ENCODE data around the gene TBC1D20.
"Not testable (repeated sequence)": the region's sequence is repeated elsewhere in the genome, so short reads cannot be mapped to it uniquely, and the experiment has no call there.

The TBC1D20 gene

DNA sequence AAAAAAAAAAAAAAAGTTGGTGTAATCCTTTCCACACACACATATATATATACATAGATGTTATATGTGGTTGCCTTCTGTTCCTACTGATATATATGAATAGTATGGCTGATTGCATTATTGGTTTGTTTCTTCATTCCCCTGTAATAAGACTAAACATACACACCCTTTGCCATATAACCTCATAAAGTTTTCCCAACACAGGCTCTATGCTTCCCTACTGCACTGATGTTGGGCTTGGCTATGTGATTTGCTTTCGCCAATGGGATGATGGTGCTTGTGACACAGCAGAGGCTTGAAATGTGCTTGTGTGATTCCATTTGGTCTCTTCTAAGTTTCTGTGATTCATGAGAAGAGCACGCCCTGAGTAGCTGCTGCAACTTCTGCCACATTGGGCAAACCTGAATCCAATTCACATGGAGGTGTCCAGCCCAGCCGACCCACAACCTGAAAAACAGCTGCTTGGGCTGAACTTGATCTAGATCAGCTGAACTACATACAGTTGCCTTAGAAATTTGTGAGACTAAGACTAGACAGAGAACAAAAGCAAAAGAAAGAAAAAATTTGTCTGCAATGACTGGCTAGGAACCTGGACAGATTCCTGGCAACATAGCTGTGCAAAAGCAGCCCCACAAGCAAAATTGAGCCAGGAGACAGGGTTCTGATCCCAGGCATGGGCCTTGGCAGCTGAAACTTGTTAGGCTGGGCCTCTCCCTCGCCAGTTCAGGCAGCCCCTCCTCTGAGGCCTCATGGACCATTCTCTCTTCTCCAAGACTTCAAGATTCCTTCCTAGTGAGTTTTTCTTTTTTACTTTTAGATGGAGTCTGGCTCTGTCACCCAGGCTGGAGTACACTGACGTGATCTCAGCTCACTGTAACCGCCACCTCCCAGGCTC is 13.4 kb upstream of the TBC1D20 start:
- no peak for DNase-seq (ENCODE audit: low spot score)

DNA sequence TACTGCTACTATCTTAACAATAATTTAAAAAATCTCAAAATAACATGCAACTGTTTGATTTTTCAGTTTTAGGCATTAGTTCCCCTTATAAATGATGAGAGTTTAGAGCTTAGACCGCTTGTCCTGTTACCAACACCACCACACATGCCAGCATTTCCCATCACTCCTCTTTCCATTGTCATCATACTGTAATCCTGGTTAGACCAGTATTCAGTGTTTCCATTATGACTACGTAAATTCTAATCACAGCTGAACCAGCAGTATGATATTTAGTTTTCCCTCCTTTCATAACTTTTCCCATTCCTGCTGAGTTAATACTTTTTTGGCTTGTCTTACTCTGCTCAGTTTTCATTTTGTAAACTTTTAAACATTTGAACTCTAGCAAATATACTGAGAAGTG is 12.2 kb upstream of the TBC1D20 start:
- DNase-seq (ENCODE audit: low spot score) = no peak

DNA sequence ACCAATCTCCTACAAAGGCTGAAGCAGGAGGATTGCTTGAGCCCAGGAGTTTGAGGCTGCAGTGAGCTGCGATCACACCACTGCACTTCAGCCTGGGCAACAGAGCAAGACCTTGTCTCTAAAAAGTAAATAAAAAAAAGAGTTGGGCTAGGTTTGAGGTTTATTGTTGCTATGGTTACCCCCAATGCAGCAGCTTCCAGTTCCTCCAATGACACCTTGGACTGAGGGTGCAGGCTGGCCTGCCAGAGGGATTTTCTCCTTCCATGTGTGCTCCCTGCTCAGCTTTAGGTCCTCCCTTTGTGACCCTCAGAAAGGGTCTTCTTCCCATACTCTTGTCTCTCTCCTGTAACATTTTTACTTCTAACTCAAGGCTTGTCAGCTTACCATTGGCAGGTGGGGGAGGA is 10.6 kb upstream of the TBC1D20 start:
- DNase-seq (ENCODE audit: low spot score) = no peak

DNA sequence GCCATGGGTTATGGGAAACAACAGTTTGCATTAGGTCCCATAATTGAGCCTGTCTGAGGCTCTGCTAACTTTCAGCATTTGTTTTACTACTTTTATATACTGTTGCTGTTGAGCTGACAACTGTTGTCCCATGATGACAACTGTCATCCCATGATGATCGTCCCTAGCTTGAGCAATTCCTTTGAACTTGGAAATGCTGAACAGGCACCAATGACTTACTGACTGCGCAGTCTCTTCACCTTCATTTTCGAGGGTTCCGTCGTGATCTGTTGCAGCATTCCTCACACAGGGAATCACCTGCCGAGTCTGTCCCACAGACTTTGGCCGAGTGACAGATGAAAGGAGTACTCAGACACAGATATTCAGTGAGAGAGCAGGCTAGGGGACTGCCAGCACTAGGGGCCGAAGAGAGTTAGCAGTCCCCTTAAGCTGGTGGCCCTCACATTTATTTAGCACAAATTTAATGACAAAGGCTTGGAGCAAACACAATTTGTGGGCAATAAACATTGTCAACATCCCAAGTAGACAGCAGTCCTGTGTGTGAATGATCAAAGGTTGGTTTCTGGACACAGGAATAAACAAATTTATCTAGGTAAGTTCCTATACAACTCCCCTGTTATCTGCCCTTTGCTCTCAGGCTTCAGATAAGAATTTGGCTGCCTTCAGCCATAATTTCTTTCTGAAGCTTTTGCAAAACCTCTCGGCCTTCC is 10.0 kb upstream of the TBC1D20 start:
- DNase-seq (ENCODE audit: low spot score) = no peak

DNA sequence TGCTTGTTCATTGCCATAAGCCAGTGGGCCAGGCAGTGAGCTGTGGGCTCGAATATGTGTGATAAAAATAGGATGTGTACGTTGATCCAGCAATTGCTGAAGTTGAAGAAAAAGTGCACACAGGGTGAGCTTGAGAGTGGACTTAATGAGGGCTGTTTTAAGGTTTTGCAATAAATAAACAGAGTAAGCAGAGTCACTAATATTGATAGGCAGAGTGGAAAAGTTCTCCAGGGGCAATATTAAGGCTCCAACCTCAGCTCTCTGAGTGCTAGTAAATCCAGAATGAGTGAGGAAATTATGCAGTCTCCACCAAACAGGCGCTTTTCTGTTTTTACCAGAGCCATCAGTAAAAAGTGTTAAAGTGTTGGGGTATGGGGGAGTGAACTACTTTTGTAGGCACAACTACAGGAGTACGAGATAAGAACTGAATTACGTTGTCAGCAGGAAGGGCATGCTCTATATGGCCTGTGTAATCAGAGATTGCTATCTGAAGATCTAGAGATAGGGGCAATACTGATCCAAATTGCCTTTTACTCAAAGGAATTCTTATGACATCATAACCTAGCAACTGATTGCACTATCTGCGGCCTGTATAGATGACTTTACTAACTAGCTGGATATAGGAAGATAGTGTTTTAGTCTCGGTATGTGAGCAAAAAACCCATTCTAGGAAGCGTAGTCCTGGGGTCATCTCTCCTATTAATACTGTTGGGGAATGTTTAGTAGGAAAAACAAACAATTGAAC is 7.6 kb upstream of the TBC1D20 start:
- DNase-seq (ENCODE audit: low spot score) = no peak

DNA sequence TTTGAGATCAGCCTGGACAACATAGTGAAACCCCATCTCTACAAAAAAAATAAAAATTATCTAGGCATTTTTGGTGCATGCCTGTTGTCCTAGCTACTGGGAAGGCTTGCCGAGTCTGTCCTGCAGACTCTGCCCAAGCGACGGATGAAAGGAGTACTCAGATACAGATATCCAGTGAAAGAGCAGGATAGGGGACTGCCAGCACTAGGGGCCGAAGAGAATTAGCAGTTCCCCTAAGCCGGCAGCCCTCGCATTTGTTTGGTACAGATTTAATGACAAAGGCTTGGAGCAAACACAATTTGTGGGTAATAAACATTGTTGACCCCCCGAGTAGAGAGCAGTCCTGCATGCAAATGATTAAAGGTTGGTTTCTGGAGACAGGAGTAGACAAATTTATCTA is 5.4 kb upstream of the TBC1D20 start:
- no peak for DNase-seq (ENCODE audit: low spot score)

DNA sequence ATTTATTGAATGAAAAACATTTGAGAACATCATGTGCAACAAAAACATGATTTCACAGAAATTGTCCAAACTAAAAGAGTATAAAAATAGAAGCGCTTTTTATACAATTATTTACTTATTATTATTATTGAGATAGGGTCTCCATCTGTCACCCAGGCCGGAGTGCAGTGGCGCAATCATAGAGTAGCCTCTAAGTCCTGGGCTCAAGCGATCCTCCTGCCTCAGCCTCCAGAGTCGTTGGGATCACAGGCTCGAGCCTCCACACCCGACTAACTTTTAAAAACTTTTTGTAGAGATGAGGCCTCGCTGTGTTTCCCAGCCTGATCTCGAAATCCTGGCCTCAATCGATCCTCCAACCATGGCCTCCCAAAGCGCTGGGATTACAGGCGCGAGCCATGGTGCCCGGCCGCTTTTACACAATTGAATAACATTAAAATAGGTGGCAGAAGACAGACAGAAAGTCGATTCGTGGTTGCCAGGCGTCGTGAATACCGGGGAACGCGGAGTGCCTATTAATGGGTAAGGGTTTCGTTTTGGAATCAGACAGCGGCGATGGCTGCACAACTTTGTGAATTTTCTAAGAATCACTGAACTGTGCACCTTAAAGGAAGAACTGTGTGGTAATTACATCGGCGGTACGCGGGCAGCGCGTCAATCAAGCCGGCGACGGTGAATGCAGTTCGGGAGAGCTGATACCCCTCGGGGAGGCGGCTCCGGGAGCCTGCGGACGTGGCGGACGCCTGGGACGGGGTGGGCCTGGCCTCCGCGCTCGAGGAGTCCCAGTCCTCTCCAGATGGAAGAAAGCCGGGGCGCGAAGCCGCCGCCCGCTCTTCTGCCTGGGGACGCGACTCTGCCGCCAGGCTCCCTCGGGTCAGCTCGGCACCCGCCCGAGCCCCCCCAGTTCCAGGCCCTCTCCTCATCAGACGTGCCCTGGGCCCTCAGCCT is 807 bp downstream of the TBC1D20 start:
- DNase-seq (ENCODE audit: low spot score) = peak; percentile 77

DNA sequence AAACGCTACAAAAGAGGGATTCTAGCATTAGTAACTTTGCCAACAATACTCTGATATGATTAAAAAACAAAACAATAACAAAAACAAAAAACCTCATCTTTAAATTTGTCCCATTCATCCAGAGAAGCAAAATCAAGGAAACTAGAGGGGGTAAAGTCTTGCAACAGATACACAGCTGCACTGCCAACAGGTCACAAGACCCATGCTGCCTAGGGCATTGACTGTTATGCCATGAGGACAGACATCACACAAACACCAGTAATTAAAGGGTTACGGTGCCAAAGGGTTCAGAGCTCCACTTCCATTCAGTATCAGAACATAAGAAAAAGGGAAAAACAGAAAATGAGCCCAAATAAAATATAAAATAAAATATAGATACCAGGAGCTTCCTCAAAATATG is 1.6 kb downstream of the TBC1D20 start:
- no peak for DNase-seq (ENCODE audit: low spot score)

DNA sequence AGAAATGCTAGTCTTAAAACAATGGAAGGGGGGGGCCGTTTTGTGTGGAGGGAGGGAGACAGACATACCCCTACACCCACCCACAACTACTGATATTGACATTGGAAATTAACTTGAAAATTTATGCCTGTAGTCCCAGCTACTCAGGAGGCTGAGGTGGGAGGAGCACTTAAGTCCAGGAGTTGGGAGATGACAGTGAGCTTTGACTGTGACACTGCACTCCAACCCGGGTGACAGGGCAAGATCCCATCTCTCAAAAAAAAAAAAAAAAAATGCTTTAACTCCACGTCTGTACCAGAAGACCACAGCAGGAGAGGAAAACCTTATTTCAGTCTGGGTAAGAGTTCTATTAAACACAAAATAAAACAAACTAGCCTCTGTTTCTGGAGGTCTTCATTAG is 2.2 kb downstream of the TBC1D20 start:
- no peak for DNase-seq (ENCODE audit: low spot score)

DNA sequence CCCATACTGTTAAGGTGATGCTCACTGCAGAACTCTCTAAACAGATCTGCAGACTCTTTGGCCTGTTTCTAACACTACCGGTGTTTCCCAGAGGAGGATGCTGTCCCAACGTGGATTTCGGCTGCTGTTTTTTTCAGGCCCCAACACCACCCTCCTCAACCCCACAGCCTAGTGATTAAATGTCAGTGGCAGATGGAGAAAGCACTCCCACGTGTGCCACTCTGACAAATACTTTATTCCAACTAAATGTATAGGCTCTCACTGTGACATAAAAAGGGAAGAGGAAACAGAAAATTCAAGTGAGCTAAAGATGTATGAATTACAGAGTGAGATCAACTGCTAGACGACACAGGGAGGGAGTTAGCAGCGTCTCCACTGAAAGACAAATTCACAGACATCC is 3.6 kb downstream of the TBC1D20 start:
- no peak for DNase-seq (ENCODE audit: low spot score)

DNA sequence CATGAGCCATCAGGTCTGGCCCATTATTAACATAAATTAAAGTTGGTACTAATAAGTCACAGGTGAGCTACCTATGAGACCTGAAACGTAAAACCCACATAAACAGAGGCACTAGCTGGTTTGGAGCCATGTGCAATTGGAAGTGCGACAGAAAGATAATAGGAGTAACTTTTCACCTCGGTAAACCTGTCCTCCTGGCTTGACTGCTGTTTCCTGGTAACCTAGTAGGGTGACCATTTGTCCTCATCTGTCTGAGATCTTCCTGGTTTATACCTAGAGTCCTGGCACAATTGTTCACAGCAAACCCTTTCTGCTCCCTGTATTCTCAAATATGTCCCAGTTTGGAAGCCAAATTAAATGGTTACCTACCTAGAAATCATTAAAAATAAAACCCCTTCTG is 7.4 kb downstream of the TBC1D20 start:
- DNase-seq (ENCODE audit: low spot score) = no peak

DNA sequence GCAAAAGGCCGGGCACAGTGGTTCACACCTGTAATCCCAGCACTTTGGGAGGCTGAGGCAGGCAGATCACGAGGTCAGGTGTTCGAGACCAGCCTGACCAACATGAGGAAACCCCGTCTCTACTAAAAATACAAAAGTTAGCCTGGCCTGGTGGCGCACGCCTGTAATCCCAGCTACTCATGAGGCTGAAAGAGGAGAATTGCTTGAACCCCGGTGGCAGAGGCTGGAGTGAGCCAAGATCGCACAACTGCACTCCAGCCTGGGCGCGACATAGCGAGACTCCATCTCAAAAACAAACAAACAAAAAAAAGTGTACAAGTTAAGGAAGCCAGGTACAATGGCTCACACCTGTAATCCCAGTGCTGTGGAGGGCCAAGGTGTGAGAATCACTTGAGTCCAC is 10.3 kb downstream of the TBC1D20 start:
- not testable (repeated sequence) for DNase-seq (ENCODE audit: low spot score)

DNA sequence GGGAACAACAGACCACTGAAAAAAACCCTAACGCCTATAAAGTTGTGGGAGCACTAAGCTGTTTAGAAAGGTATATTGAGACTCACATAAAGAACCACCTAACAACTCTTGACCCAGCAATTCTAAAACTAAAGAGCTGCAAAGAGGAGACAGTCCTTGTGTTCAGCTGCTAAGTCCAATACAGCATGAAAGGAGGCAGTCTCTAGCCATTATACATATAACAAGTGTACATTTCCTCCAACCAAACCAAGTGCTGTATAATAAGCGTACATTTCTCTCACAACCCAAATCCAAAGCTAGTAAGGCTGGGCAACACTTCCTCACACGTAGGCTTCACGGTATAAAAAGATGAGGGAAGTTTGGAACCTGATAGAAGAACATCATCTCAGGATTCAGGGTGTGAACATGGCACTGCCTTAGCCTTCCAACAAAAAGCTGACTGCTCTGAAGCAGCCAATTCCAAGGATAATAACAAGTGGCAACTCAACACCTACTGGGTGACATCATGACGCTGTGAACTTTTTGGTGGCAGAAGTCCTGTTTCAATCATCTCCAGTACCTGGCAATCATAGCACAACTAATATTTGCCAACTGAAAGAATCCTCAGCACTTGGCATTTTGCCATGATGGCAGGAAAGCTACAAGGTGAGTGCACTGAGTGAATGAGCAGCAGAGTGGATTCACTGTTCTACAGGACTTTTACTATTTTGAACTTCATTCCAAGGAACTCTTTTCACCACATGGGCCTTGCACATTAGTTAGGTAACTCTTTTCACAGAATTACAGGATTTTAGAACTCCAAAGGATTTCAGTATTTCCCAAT is 16.6 kb downstream of the TBC1D20 start:
- DNase-seq (ENCODE audit: low spot score) = no peak

DNA sequence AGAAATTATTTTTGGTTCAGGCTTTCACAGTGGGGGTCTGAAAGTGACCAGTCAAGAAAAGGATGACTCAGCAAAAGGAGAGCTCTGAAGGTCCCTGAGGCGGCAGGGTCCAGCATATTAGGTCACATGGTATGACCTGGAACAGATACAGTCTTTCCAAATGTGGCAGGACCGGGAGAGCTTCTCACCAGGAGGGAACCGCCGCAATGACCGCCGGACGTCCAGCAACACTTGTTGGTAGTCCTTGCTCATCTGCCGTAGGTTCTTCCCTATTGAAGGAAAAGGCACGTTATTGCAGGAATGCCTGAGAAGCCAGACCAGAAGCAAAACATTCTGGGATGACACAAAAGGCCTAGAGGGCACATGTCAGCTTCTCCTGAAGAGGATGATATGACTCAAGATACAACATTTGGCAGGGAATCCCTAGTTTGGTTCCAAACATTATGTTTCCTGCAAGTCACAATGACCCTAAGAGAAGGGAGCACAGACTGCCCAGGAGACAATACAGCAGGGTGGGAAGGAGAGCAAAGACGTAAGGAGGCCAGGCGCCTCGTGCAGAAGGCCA is 17.4 kb downstream of the TBC1D20 start:
- no peak for DNase-seq (ENCODE audit: low spot score)

DNA sequence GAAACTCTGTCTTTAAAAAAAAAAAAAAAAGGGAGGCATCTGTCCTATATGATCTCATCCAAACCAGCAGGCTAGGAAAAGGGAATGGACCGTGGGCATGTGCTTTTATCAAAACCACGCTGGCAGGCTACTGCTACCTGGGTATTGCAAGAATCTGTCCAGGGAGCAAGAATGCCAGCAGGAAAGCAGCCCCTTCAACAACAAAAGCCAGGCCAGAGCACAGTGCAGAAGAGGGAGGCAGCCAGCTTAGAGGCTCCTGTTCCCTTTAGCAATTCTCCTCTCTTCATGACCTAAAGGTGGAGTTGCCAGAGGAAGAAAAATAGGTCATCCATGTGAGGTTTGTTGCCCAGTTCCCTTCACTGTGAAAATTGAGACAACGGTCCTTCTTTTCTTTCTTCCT is 18.2 kb downstream of the TBC1D20 start:
- DNase-seq (ENCODE audit: low spot score) = no peak

DNA sequence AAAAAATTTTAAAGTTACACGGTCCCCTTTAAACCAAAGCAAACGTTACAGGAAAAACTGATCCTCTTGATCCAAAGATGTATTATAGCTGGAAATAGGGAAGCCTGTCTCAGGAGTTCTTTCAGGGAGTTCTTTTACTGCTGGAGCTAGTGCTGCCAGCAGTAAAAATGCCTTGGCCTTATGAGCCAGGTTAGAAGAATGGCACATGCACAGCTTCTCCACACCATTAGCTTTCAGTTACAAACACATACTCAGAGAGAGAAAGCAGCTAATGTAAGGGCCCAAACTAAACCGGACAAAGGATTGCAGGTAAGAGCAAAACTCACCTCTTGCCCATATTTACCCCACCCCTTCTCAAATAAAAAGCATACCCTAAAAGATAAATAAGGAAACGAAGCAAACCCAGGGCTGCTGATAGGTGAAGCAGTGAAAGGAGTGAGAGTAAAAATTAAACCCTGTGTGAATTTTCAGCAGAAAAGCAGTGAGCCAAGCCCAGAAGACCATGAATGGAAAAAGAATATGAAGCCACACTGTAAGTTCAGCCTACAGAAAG is 19.0 kb downstream of the TBC1D20 start:
- no peak for DNase-seq (ENCODE audit: low spot score)

DNA sequence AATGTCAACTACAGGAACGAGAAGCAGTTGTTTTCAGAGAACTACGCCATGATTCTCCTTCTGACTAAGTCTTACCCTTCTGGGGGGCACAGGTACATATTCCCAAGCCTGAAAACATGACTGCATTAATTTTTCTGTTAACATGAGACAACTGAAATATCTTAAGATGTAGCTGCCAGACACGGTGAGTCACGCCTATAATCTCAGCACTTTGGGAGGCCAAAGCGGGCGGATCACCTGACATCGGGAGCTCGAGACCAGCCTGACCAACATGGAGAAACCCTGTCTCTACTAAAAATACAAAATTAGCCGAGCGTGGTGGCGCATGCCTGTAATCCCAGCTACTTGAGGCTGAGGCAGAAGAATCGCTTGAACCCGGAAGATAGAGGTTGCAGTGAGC is 21.7 kb downstream of the TBC1D20 start:
- no peak for DNase-seq (ENCODE audit: low spot score)

DNA sequence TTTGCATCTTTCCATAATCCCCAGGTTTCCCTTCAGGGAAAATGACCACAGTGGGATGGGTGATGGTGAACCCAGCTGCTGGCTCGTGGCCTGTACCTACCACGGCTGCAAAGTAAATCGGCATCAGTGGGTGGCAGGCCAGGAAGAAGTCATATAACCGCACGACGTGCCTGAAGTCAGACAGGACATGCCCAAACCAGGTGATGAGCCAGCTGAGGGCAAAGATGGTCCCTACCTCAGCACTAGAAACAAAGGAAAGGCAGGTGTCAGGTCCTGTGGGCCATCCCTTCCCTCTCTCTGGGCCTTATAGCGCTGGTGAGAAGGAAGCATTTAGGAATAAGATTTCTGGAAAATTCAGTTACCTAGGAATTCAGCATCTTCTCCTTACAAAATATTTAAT is 22.2 kb downstream of the TBC1D20 start:
- no peak for DNase-seq (ENCODE audit: low spot score)

DNA sequence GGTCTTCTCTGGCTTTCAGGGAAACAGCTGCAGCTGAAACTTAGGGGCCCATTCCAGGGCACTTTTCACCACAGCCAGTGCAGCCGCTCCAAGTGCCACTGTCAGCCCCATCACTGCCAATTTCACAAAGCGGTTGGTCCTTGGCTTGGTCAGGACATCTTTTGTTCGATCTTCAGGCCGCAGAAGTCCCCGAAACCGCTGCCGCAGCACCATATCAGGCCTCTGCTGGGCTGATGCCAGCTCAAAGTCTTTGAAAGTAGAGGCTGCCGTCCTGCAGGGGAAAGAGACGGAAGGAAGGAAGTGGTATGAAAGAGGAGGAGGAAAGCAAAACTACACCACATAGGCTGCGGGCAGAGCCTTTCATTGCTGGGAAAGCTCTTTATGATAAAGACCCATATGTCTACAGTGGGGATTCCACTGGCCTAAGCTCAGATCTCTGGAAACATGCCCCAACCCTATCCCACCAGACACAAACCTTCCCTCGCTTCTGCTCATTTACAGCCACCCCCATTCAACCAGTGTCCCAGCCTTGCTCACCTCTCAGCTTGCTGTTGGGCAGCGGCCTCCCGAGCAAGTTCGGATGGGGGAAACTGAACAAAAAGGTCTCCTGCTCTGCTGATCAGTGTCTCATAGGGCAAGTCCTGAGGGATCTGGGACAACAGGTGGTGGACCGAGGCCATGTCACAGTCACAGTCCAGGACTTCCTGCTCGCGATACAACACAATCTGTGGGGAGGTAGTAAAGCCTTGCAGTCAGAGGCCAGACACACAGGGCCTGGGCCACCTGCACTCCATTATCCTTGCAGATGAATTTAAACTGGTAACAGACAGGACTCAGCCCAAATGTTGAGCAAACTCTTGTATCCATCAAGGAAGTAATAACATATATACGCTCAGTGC is 23.5 kb downstream of the TBC1D20 start:
- no peak for DNase-seq (ENCODE audit: low spot score)
